ENCODE data around the gene NR3C1. TPM values are rescaled to one million over a fixed set of nuclear protein-coding genes. Genes with fewer than 3 reads are reported as not detected.

Gene NR3C1
- total and polyA plus RNA-seq, 2 of the 4 experiments (the other 2 are of a cell fraction) = 13.7 to 77.4 TPM

DNA sequence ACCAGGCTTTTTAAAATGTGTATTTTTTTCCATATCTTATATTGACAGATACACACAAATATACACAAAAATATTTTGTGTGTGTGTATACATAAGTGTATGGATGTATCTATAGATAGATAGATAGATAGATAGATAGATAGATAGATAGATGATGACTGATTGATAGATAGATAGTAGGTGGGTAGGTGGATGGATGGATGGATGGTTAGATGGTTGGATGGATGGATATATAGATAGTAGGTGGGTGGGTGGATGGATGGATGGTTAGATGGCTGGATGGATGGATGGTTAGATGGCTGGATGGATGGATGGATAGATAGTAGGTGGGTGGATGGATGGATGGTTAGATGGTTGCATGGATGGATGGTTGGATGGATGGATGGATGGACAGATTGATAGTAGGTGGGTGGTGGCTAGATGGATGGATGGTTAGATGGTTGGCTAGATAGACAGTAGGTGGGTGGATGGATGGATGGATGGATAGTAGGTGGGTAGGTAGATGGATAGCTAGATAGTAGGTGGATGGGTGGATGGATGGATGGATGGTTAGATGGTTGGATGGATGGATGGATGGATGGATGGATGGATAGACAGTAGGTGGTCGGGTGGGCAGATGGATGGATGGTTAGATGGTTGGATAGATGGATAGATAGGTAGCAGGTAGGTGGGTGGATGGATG is 156.2 kb downstream of the NR3C1 start (continued):
- TF ChIP-seq, protein P1, sequence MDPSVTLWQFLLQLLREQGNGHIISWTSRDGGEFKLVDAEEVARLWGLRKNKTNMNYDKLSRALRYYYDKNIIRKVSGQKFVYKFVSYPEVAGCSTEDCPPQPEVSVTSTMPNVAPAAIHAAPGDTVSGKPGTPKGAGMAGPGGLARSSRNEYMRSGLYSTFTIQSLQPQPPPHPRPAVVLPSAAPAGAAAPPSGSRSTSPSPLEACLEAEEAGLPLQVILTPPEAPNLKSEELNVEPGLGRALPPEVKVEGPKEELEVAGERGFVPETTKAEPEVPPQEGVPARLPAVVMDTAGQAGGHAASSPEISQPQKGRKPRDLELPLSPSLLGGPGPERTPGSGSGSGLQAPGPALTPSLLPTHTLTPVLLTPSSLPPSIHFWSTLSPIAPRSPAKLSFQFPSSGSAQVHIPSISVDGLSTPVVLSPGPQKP (IDR thresholded peaks at IDR 0.05; ENCODE audit: borderline replicate concordance, low read depth, low read length) = no peak
- TF ChIP-seq POLR2A (IDR thresholded peaks at IDR 0.05; ENCODE audit: low read depth, low read length) = no peak

DNA sequence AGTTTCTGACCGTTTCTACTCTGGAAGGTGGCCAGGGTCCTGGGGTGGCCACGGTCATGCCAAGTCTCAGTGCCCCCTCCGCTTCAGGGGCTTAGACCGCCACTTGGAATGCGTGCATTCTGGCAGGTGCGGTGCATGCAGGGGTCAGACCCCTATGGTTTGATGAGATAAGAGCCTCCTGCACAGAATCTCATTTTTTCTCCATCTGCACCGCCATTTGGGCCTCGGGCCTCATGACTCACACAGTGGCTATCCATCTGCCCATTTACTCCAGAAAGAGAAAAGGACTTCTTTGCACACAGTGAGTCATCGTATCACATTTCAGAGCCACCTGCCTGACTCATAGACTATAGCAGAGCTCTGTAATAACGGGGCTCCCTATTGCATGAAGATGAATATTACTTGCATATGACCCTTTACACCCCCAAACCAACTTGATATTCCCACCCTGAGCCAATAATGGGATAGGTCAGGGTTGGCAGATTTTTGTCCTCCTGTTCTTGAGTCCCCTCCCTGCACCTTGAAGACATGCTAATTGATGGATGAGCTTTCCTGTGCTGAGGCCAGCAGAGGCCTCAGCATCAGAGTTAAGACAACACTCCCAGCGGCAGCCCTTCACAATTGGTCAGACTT is 157.4 kb downstream of the NR3C1 start:
- Histone ChIP-seq H3K14ac (replicated peaks; ENCODE audit: low read depth, low read length) (peak overlapping the region; percentile 21; the same call in 1 of the 2 replicates), H2BK15ac (ENCODE audit: low read depth, low read length) (peak overlapping the region; percentile 82), H3K27me3 (ENCODE audit: control insufficient read depth, insufficient read depth, low read length) (no peaks in the 10 kb centered on the region), H3K4me1 (ENCODE audit: control insufficient read depth, insufficient read depth, low read length) (peaks cover 36% of the 10 kb centered on the region), H3K27ac (ENCODE audit: insufficient read depth, low read length) (peak overlapping the region; percentile 31), H2BK20ac (ENCODE audit: low read depth, low read length) (peak overlapping the region; percentile 91), H3K9me1 (ENCODE audit: insufficient read depth, low read length) (peaks cover 26% of the 10 kb centered on the region), H3K4me3 (ENCODE audit: insufficient read depth, low read depth, low read length) (no peak overlapping the region), H3K36me3 (ENCODE audit: control insufficient read depth, insufficient read depth, low read length) (no peaks in the 10 kb centered on the region), H4K91ac (ENCODE audit: insufficient read depth, low read depth, low read length) (peak overlapping the region; percentile 94), H2AFZ (replicated peaks; ENCODE audit: low read length, poor library complexity) (peak overlapping the region; percentile 58), H3K23ac (ENCODE audit: low read depth, low read length) (peak overlapping the region; percentile 34; the same call in 1 of the 2 replicates), H2AK5ac (ENCODE audit: low read depth, low read length) (peak overlapping the region; percentile 78), H3K56ac (ENCODE audit: extremely low read depth, insufficient read depth, low read length) (no peak overlapping the region), H3K9ac (ENCODE audit: low read depth, low read length) (no peak overlapping the region), H2AK9ac (replicated peaks; ENCODE audit: low read depth, low read length, poor library complexity) (peak overlapping the region; percentile 33), H3K18ac (ENCODE audit: low read depth, low read length) (peak overlapping the region; percentile 65), H4K20me1 (ENCODE audit: insufficient read depth, low read length) (no peaks in the 10 kb centered on the region), H3K79me1 (ENCODE audit: low read depth in 1 of 2, low read length in 2 of 2) (peaks cover 0 to 11% of the 10 kb centered on the region in 2 experiments; a peak in 2 of 4 replicates), H4K8ac (ENCODE audit: low read depth in 2 of 2, low read length in 2 of 2) (peak overlapping the region; percentile 36 to 70; a peak in 2 of 4 replicates), H3K4ac (ENCODE audit: low read depth, low read length) (peak overlapping the region; percentile 80), H2BK5ac (ENCODE audit: low read depth, low read length, poor library complexity, severe bottlenecking) (peak overlapping the region; percentile 78), H4K5ac (ENCODE audit: low read depth, low read length) (peak overlapping the region; percentile 12; the same call in 1 of the 2 replicates), H3K4me2 (ENCODE audit: low read depth, low read length) (no peak overlapping the region; the same call in 1 of the 2 replicates), H3K9me3 (ENCODE audit: control insufficient read depth, insufficient read depth, low read length) (no peaks in the 10 kb centered on the region), H2BK120ac (ENCODE audit: low read depth, low read length) (peak overlapping the region; percentile 81)
- BruUV-seq (replicated peaks) = no TSS peak
- WGBS, 2 experiments (ENCODE audit: extremely low coverage in 2 of 2, insufficient read length in 1 of 2) = 0% methylated on average over 2 of the region's 11 CpGs; no CpG with 5 or more reads in 1 of the 2 experiments
- peak; percentile 28 for ATAC-seq (ENCODE audit: low read depth)
- intact Hi-C loops (cut with micrococcal nuclease) = loop anchor here (2.0 to 5.0 kb wide), 2 partner anchors 156 to 243 kb away; partner anchors contain the start of gene NR3C1
- POLR2A ChIA-PET (ENCODE audit: unreplicated experiment) = no interaction called here
- dilution Hi-C loops (cut with HindIII; ENCODE audit: low sequenced_read_pairs, unreplicated experiment) = no loop called here
- in situ Hi-C loops (cut with MboI; ENCODE audit: low sequenced_read_pairs) = no loop called here
- peak; percentile 67 for TF ChIP-seq CEBPB (IDR thresholded peaks at IDR 0.05; ENCODE audit: low read depth, low read length)
- peak; percentile 12; the same call in 1 of the 2 replicates for TF ChIP-seq MAZ (IDR thresholded peaks at IDR 0.05; ENCODE audit: borderline replicate concordance, low read depth, low read length)
- TF ChIP-seq BHLHE40 (IDR thresholded peaks at IDR 0.05; ENCODE audit: low read depth, low read length) = peak; percentile 76; the same call in 1 of the 2 replicates
- TF ChIP-seq RCOR1 (IDR thresholded peaks at IDR 0.05; ENCODE audit: insufficient replicate concordance, low read length) = peak; percentile 78
- no peak; the same call in 1 of the 2 replicates for TF ChIP-seq NFE2L2 (IDR thresholded peaks at IDR 0.05; ENCODE audit: low read depth, low read length)
- peak; percentile 99 for TF ChIP-seq FOS (IDR thresholded peaks at IDR 0.05; ENCODE audit: low read depth, low read length)
- TF ChIP-seq, protein P2, sequence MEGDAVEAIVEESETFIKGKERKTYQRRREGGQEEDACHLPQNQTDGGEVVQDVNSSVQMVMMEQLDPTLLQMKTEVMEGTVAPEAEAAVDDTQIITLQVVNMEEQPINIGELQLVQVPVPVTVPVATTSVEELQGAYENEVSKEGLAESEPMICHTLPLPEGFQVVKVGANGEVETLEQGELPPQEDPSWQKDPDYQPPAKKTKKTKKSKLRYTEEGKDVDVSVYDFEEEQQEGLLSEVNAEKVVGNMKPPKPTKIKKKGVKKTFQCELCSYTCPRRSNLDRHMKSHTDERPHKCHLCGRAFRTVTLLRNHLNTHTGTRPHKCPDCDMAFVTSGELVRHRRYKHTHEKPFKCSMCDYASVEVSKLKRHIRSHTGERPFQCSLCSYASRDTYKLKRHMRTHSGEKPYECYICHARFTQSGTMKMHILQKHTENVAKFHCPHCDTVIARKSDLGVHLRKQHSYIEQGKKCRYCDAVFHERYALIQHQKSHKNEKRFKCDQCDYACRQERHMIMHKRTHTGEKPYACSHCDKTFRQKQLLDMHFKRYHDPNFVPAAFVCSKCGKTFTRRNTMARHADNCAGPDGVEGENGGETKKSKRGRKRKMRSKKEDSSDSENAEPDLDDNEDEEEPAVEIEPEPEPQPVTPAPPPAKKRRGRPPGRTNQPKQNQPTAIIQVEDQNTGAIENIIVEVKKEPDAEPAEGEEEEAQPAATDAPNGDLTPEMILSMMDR (conservative IDR thresholded peaks at IDR 0.05; ENCODE audit: low read depth, low read length) = no peak
- no peak for TF ChIP-seq MAFK (IDR thresholded peaks at IDR 0.05; ENCODE audit: low read depth, low read length)
- TF ChIP-seq CHD1 (IDR thresholded peaks at IDR 0.05; ENCODE audit: low read depth, low read length) = 0 out of 2 replicates have a peak, but pooled peaks have one; percentile 63
- CTCF ChIA-PET = no interaction called here
- DNase-seq = peak; percentile 97
